ENCODE measurements around the gene STEAP1B. TPM values are rescaled to one million over a fixed set of nuclear protein-coding genes. Genes with fewer than 3 reads are reported as not detected.

Gene STEAP1B
- total RNA-seq, 1 donor from 2014 or later: 2.5 TPM

DNA sequence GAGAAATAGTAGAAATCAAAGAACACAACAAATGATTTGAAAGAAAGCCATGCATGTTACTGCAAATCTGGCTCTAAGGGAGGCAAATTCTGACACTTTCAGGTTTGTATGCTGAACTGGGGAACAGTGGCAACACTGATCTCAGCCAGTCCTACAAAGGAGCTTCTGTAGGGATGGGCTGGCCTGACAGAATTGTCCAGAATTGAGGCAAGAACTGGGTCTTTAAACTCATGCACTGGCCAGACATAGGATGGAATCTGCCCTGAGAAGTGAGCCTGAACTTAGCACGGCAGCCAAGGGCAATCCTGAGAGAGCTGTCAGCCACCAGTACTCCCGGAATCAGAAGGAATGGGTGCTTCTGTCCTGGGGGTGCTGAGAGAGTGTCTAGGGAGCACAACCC lies 72.1 kb downstream of the STEAP1B start:
- no peaks in the 10 kb centered on the region for H3K9me3 ChIP-seq
- DNase-seq (no peak), ATAC-seq (no peak)
- no peak overlapping the region for H3K4me3 ChIP-seq
- H3K27me3 ChIP-seq: no peaks in the 10 kb centered on the region
- H3K4me1 ChIP-seq: no peaks in the 10 kb centered on the region
- H3K27ac ChIP-seq: no peak overlapping the region
- TF ChIP-seq, protein P1, sequence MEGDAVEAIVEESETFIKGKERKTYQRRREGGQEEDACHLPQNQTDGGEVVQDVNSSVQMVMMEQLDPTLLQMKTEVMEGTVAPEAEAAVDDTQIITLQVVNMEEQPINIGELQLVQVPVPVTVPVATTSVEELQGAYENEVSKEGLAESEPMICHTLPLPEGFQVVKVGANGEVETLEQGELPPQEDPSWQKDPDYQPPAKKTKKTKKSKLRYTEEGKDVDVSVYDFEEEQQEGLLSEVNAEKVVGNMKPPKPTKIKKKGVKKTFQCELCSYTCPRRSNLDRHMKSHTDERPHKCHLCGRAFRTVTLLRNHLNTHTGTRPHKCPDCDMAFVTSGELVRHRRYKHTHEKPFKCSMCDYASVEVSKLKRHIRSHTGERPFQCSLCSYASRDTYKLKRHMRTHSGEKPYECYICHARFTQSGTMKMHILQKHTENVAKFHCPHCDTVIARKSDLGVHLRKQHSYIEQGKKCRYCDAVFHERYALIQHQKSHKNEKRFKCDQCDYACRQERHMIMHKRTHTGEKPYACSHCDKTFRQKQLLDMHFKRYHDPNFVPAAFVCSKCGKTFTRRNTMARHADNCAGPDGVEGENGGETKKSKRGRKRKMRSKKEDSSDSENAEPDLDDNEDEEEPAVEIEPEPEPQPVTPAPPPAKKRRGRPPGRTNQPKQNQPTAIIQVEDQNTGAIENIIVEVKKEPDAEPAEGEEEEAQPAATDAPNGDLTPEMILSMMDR (IDR thresholded peaks at IDR 0.05): no peak
- H3K36me3 ChIP-seq: no peaks in the 10 kb centered on the region
- intact Hi-C loops (cut with DNase I): no loop called here

DNA sequence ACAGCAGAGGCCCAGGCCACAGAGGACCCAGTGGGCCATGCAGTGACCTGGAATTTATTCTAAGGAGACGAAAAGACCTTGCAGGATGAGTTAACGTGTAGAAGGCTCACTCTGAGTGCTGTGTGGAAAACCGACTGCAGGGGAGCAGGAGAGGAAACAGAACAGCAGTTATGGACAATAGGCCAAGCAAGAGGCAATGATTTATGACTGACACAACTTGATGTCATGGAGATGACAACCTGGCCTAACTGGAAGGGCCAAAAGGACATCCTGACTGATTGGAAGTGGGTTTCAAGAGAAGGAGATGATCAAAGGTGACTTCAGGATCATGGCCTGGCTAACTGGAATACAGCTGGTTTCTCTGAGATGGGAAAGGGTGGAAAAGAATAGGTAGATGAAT lies 72.9 kb downstream of the STEAP1B start:
- ATAC-seq: no peak

DNA sequence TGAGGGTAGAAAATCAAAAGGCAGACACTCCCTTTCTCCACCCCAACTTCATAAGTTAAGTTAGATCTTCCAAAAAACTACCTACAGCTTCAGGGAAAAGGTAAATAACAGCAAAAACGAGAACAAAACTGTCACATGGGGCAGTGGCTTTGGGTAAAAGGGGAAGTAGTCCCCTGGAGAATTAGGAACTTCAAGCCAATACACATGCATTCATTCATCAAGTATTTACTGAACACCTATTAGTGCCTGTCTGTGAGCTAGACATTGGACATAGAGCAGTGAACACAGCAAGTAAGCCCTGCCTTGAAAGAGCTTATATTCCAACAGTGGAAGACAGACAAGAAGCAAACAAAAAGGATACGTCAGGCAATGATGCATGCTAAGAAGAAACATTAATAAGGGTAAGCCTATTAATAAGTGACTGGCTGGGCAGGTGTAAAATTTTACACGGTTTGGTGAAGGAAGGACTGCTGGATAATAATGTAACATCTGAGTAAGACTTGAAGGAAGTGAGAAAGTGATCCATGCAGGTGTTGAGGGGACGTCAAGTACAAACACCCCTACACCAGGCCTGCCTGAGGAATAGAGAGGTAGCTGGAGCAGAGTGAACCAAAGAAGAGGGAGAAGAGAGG lies 73.4 kb downstream of the STEAP1B start:
- TF ChIP-seq, protein P1 (IDR thresholded peaks at IDR 0.05): no peak

More for the DNA sequence above, 72.9 kb downstream of the STEAP1B start:
- Histone ChIP-seq H3K9me3 (no peaks in the 10 kb centered on the region), H3K36me3 (no peaks in the 10 kb centered on the region), H3K27me3 (no peaks in the 10 kb centered on the region), H3K4me3 (no peak overlapping the region), H3K27ac (no peak overlapping the region), H3K4me1 (no peaks in the 10 kb centered on the region)
- no peak for DNase-seq
- intact Hi-C loops (cut with DNase I): no loop called here
- TF ChIP-seq, protein P1 (IDR thresholded peaks at IDR 0.05): no peak

DNA sequence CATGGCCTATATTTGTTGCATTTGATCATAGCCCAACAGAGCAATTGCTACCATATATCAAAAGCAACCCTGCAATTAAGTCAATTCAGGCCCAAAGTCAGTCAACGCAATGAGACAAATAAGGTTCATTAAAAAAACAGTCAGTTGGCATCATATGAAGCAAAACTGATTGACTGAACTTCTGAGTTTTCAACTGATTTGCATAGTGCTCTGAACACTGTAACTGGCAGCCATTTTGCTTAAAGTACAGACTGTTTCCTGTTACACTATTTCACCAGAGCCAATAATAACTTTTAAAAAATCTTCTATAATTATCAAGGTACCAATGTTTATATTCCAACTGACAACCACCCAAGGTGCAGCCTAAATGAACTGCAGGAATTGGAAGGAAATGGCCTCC lies 74.6 kb downstream of the STEAP1B start:
- Histone ChIP-seq H3K27ac (no peak overlapping the region), H3K27me3 (no peaks in the 10 kb centered on the region), H3K36me3 (no peaks in the 10 kb centered on the region), H3K4me1 (no peaks in the 10 kb centered on the region), H3K9me3 (no peaks in the 10 kb centered on the region), H3K4me3 (no peak overlapping the region)
- ATAC-seq (no peak), DNase-seq (no peak)
- intact Hi-C loops (cut with DNase I): no loop called here
- TF ChIP-seq, protein P1 (IDR thresholded peaks at IDR 0.05): no peak

More for the DNA sequence above, 73.4 kb downstream of the STEAP1B start:
- ATAC-seq (no peak), DNase-seq (no peak)
- H3K27ac ChIP-seq: no peak overlapping the region
- H3K4me1 ChIP-seq: no peaks in the 10 kb centered on the region
- H3K4me3 ChIP-seq: no peak overlapping the region
- intact Hi-C loops (cut with DNase I): no loop called here
- H3K36me3 ChIP-seq: no peaks in the 10 kb centered on the region
- no peaks in the 10 kb centered on the region for H3K27me3 ChIP-seq
- no peaks in the 10 kb centered on the region for H3K9me3 ChIP-seq

DNA sequence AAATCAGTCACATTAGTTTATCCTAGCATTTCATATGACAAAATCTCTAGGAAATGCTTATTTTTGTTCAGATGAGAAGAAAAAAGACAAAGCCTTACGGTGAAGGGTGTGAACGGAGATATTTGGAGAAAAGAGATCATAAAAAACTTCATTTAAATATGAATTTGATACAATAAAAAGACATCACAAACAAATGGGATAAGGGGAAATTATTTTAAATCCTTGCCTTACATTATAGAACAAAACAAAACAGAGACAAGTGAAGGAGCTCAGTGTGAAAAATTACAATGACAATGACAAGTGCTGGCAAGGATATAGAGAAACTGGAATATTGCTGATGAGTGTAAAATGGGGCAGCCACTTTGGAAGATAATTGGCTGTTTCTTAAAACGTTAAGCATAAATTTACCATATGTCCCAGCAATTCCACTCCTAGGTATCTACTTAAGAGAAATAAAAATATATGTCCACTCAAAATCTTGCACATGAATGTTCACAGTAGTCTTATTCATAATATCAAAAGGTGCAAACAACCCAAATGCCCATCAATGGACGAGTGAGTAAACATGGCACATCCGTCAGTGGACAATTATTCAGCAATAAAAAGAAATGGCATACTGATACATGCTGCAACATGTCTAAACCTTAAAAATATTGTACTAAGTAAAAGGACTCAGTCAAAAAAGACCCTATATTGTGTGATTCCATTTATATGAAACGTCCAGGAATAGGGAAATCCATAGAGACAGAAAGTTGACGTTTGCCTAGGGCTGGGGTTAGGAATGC lies 77.0 kb downstream of the STEAP1B start:
- ATAC-seq (no peak), DNase-seq (no peak)
- Histone ChIP-seq H3K27ac (no peak overlapping the region), H3K36me3 (no peaks in the 10 kb centered on the region), H3K4me1 (no peaks in the 10 kb centered on the region), H3K4me3 (no peak overlapping the region), H3K27me3 (no peaks in the 10 kb centered on the region), H3K9me3 (no peaks in the 10 kb centered on the region)
- intact Hi-C loops (cut with DNase I): no loop called here
- TF ChIP-seq, protein P1 (IDR thresholded peaks at IDR 0.05): no peak
